ENCODE measurements around the gene TAF1D. TPM values are rescaled to one million over a fixed set of nuclear protein-coding genes. Genes with fewer than 3 reads are reported as not detected.

Gene TAF1D, protein sequence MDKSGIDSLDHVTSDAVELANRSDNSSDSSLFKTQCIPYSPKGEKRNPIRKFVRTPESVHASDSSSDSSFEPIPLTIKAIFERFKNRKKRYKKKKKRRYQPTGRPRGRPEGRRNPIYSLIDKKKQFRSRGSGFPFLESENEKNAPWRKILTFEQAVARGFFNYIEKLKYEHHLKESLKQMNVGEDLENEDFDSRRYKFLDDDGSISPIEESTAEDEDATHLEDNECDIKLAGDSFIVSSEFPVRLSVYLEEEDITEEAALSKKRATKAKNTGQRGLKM
- 83.2 TPM for total RNA-seq
- long read RNA-seq, partial matches to known transcripts, result 11 of 28 reads
- long read RNA-seq, other reads (novel, unspliced or antisense), result 14 of 28 reads

DNA sequence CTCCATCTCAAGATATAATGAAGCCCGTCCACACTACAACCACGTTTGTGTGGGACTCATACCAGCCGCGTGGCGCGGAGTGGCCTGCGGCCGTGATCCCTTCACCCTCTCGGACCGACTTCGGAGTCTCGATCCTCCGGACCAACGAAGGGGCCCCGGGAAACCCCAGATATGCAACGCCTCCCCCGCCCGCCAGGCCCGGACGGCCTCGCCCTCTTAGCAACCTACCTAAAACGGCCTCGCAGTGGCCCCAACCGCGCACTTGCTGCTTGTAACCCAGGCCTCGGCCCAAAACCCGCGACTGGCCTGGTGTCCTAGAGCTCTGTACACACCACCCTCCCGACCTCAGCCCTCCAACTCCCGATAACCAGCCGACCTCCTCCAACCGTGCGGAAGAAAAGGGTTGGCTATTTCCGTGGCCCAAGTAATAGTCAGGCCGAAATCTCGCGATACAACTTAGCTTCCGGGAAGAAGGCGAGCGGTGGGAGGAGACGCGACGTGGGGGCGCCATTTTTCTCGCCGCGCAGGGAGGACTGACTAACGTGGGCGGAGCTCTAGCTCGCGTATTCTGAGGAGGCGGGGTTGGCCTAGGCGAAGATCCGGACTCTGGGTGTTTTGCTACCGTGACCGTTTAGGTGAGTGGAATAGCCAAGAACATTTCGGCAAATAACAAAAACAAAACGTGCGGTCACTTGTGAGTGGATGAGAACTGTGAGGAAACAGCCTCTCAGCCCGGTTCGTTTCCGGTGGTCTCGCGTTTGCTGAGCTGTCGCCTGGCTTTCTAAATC lies at the start of gene TAF1D, which contains the start of gene C11orf54:
TAF1D (minus strand) TSS at position 402 of the 788 bp plus-strand sequence. CDS start 2,191 bp downstream, outside the sequence.
C11orf54 (plus strand) TSS at position 579 of the 788 bp plus-strand sequence. CDS start 5,722 bp downstream, outside the sequence.
- Histone ChIP-seq H3K27me3 (ENCODE audit: low read depth) (no peaks in the 10 kb centered on the region), H3K9me3 (no peaks in the 10 kb centered on the region), H3K4me1 (peaks cover 58% of the 10 kb centered on the region), H3K36me3 (peaks cover 40% of the 10 kb centered on the region), H3K4me3 (peak within 1 kb of the TSS; percentile 84), H3K27ac (peak within 1 kb of the TSS; percentile 94)
- TF ChIP-seq, protein P1, sequence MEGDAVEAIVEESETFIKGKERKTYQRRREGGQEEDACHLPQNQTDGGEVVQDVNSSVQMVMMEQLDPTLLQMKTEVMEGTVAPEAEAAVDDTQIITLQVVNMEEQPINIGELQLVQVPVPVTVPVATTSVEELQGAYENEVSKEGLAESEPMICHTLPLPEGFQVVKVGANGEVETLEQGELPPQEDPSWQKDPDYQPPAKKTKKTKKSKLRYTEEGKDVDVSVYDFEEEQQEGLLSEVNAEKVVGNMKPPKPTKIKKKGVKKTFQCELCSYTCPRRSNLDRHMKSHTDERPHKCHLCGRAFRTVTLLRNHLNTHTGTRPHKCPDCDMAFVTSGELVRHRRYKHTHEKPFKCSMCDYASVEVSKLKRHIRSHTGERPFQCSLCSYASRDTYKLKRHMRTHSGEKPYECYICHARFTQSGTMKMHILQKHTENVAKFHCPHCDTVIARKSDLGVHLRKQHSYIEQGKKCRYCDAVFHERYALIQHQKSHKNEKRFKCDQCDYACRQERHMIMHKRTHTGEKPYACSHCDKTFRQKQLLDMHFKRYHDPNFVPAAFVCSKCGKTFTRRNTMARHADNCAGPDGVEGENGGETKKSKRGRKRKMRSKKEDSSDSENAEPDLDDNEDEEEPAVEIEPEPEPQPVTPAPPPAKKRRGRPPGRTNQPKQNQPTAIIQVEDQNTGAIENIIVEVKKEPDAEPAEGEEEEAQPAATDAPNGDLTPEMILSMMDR (IDR thresholded peaks at IDR 0.05), result peak; percentile 5
- peak; percentile 97 to 99 for ATAC-seq
- intact Hi-C loops (cut with DNase I), result no loop called here
- peak; percentile 98 for DNase-seq

DNA sequence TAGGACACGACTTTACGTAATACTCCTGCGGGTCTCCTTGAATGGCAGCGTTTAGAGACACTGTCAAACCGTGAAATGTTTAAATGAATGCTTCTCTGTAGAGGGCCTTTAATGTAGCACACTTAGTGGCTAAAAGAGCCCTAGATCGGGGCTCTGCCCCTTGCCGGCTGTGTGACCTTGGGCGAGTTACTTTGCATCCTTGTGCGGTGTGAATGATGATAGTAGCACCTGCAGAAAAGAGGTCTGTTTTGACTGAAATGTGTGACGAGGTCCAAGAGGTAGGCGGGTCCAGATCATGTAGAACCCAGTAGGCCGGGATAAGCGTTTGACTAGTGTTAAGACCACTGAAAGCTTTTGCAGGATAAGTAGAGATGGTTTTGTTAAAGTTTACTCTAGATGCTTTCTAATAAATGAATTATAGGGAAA lies 43.7 kb upstream of the TAF1D start:
- ATAC-seq (peak in 1 of 2 donors; percentile 14), DNase-seq (no peak)
- H3K36me3 ChIP-seq, result peaks cover 21% of the 10 kb centered on the region
- intact Hi-C loops (cut with DNase I), result no loop called here
- peak overlapping the region; percentile 95 for H3K4me3 ChIP-seq
- no peaks in the 10 kb centered on the region for H3K27me3 ChIP-seq (ENCODE audit: low read depth)
- peaks cover 33% of the 10 kb centered on the region for H3K4me1 ChIP-seq
- H3K9me3 ChIP-seq, result no peaks in the 10 kb centered on the region
- peak overlapping the region; percentile 93 for H3K27ac ChIP-seq
- TF ChIP-seq, protein P1 (IDR thresholded peaks at IDR 0.05), result no peak

DNA sequence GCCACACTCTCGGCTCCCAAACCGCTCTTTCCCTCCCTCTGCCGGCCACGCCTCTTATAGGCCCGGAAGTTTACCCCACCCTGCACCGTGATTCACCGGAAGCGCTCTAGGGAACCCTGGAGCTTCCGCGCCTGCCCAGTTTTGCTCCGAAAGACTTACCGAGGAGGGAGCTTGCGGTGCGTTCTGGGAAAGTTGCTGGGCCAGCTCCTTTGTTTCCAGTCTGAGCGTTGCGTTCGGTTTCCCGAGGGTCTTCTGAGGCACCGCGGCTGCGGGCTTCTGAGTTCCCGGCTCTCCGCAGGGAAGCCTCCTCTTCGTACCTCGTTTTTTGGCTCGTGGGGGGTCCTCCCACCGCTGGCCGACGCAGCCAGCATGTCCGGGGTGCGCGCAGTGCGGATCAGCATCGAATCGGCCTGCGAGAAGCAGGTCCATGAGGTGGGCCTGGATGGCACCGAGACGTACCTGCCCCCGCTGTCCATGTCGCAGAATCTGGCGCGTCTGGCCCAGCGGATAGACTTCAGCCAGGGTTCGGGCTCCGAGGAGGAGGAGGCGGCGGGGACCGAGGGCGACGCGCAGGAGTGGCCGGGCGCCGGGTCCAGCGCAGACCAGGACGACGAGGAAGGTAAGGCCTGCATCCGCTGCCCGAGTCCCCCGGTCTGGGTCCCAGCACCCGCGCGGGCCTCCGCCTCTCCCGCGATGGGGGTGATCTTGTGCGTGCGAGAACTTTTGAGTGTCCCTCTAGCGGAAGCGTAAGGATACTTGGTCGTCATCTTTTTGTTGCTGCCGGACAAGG lies 43.0 kb upstream of the TAF1D start, which contains the start of gene MED17:
MED17 (plus strand) TSS at position 138 of the 790 bp plus-strand sequence; CDS start at position 370, 232 bp downstream.
- TF ChIP-seq, protein P1 (IDR thresholded peaks at IDR 0.05), result peak; percentile 35
- peaks cover 33% of the 10 kb centered on the region for H3K4me1 ChIP-seq
- H3K36me3 ChIP-seq, result peaks cover 14% of the 10 kb centered on the region
- H3K27ac ChIP-seq, result peak within 1 kb of the TSS; percentile 93
- DNase-seq, result peak; percentile 94
- H3K27me3 ChIP-seq (ENCODE audit: low read depth), result no peaks in the 10 kb centered on the region
- no peaks in the 10 kb centered on the region for H3K9me3 ChIP-seq
- intact Hi-C loops (cut with DNase I), result no loop called here
- H3K4me3 ChIP-seq, result peak within 1 kb of the TSS; percentile 95
- ATAC-seq, result peak; percentile 100

DNA sequence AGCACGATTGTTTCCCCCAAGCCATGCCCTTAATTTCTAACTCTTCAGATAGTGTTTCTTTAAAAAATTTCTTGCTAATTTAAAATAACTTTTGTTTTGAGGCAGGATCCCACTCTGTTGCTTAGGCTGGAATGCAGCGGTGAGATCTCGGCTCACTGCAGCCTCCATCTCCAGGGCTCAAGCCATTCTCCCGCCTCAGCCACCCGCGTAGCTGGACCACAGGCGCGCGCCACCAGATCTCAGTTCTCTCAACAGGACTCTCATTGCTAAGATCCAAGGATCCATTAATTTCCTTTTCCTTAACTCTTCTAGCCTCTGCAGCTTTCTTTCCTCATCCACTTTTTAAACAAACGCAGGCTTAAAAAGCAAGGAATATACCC lies 42.5 kb upstream of the TAF1D start:
- no peaks in the 10 kb centered on the region for H3K27me3 ChIP-seq (ENCODE audit: low read depth)
- peak overlapping the region; percentile 95 for H3K4me3 ChIP-seq
- peak overlapping the region; percentile 93 for H3K27ac ChIP-seq
- TF ChIP-seq, protein P1 (IDR thresholded peaks at IDR 0.05), result no peak
- intact Hi-C loops (cut with DNase I), result no loop called here
- peak; percentile 45 to 66 for ATAC-seq
- no peaks in the 10 kb centered on the region for H3K9me3 ChIP-seq
- peaks cover 33% of the 10 kb centered on the region for H3K4me1 ChIP-seq
- H3K36me3 ChIP-seq, result peaks cover 9% of the 10 kb centered on the region
- no peak for DNase-seq

DNA sequence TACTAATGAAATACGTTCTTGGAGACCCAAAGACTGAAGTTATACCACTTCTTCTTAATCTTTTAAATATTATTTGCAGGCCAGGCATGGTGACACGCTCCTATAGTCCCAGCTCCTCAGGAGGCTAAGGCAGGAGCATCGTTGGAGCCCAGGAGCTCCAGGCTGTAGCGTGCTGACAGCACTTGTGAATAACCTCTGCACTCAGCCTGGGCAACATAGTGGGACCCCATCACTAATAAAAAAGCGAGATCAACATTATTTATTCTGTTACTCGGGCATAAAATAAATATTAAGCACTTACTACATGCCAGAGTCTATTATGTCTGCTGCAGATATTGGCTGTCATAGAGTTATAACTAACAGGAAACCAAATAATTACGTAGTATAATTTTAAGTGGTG lies 42.1 kb upstream of the TAF1D start:
- Histone ChIP-seq H3K36me3 (peaks cover 5% of the 10 kb centered on the region), H3K4me1 (peaks cover 33% of the 10 kb centered on the region), H3K9me3 (no peaks in the 10 kb centered on the region), H3K27me3 (ENCODE audit: low read depth) (no peaks in the 10 kb centered on the region), H3K27ac (peak overlapping the region; percentile 93), H3K4me3 (peak overlapping the region; percentile 95)
- no peak for ATAC-seq
- no peak for DNase-seq
- intact Hi-C loops (cut with DNase I), result no loop called here
- TF ChIP-seq, protein P1 (IDR thresholded peaks at IDR 0.05), result no peak
